HS-5 (cell line): ENCODE measurements around the gene ZNF385D.
A peak's percentile ranks its signal among the peaks of the same experiment; 100 is the strongest.
"Not testable (repeated sequence)": the region's sequence is repeated elsewhere in the genome, so short reads cannot be mapped to it uniquely, and the experiment has no call there.

Experiments used
- DNase-seq: peaks from one replicate; pipeline ENCODE4 v3.0.0-alpha.2; 2012; ENCODE audit warnings: low read depth

Gene ZNF385D

DNA sequence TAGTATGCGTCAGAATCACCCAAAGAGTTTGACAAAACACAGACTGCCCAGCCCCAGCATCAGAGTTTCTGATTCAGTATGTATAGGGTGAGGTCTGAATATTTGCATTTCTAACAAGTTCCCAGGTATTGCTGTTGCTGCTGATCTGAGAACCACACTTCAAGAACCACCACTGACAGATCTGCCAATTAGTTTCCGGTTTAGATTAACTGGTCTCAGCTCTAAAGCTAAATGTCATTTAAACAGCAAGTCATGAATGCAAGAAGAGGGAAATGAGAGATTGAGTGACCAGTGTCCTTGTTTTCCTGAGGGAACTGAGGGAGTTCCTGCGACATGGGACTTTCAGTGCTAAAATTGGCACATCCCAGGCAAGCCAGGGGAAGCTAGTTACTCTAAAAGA is 305.0 kb downstream of the ZNF385D start:
- DNase-seq = no peak

DNA sequence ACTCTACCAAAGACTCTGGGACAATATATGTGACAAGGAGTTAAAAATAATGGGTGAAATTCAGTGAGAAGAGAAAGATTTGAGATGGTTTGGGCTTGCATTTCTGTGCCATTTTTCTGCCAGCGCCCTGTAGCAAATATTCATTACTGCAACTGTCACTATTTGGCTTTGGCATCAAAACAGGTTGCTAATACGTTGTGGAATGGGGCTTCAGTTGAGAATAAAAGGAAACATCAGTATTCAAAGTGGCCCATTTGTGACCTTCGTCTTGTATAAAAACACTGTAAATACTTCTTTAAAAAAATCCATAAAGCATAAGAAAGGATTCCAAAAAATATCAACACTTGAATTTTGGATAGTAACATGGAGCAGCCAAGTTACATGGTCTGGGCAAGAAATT is 309.2 kb downstream of the ZNF385D start:
- DNase-seq = no peak

DNA sequence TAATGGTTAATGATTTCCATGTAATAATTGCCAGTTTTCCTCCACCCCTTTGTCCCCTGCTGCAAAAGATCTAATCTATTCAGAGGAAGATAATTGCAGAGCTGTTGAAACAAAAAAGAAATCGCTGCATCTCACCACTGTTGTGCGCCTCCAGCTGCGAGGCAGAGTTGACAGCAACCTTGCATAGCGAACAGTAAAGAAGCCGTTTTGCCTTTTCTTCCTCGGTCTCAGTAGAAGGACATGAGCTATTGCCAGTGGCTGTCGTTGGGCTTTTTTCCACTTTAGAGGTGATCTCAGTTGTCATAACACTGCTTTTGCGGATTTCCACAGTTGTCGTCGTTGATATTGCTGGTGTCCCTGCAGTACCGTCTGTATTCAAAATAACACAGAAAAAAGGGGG is 314.2 kb downstream of the ZNF385D start:
- DNase-seq = no peak

DNA sequence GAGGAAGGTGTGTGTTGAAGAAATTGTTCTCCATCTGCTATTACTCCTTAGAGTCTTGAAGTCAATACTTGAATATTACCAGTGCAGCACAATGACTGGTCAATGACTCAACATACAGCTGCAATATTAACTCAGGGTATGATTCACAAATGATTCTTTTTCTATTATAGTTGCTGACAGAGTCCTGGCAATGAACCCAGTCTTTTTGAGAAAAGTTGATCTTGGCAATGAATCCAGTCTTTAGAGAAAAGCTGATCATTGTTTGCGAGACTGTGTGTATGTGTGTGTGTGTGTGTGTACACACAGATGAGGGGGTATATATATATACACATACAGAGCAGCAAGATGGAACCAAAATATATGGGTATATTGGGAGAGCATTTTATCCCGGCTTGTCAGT is 315.1 kb downstream of the ZNF385D start:
- DNase-seq = peak; percentile 91

DNA sequence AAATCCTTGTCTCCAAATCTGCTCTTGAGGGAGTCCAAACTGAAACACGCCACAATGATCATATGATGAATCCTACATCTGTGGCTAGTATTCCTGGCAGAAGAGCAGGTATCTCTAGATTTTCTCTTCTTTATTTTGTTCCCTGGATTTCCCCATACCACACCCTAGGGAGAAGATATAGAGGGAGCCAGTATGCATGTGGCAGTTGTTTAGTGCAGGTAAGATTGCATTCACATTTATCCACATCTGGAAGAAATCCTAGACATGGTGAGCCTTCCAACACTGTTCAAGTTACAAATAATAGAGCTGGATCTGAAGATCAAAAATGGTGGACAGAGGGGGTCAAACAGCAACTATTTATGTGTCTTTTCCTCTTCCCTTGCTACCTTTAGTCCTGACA is 316.7 kb downstream of the ZNF385D start:
- DNase-seq = no peak

DNA sequence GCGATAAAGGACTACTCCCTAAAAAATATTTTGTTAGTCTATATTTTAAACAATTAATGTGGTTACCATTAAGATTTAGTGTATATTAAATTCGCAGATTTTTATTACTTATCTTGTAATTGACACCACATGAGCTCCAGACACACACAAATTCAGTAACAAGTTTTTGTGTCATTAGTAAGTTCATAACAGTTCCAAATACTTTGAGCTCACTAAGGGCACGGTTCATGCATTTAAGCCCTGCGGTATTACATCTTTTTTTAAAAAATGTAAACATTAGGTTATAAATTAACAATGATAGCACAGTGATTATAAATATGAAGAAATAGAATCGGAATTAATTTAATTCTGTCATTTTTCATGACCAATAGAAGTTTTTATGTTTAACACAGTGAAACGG is 317.3 kb downstream of the ZNF385D start:
- no peak for DNase-seq

DNA sequence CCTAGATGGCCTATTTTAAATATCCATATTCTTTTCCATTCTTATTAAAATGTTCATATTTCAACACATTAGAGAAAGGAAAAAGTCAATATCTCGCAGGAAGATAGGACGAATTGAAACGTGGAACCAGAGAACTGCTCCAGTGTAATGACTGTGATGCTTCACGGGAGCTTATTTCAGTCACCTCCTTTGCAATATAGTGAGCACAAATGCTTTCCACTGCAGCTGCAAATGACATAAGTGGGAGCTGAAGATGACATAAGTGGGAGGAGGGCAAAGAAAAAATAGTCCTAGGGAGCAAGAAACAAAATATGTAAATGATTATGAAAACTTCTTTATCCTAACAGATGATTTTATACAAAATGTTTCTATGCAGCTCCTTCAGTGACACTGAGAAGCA is 324.1 kb downstream of the ZNF385D start:
- no peak for DNase-seq

DNA sequence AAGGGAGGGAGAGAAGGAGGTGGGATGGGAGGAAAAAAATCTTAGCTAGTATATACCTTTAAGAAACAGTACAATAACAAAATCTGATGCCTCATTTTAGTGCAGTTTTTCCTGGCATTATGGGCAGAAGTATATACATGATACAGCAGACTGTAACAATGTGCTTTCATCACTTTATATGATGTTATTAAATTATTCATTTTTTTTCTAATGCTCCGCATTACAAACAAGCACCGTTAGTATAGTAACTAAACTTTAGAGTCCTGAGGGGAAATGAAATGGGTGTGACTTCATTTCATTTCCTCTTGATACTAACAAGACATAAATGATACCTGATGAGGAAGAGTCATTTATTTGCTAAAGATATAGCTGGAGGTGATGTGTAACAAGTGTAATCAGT is 325.3 kb downstream of the ZNF385D start:
- DNase-seq = no peak

DNA sequence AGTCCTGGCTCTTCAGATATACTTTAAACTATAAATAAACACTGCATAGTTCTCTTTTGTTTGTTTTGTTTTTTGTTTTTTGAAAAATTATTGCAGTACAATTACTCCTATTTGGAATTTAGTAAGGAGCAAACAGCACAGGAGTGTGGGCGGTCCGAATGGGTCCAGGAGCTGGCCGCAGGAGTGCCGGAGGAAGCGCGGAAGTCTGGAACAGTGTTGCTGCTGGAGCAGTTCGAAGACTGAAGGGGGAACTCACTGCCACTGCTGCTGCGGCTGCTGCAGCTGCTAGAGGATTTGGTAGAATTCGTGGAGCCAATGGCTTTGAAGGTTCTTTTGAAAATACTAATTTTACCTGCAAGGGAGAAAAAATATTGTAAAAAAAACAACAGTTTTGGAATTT is 329.9 kb downstream of the ZNF385D start:
- DNase-seq = no peak

DNA sequence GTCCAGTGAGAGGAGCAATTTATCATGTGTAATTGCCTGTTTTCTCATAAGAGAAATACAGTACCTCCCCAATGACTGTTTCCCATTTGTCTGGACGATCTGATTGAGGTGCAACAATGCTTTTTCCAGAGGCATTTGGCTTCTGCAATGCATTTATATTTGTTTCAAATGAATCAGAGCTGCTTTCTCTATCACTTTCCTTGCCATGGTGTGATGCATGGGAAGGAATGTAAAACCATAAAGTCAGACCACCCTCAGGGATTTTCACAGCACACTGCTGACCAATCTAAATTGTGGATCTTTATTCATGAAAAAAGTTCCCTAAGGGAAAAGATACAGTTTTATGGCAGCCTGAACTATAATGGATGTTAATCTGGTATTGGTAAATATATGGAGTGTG is 333.0 kb downstream of the ZNF385D start:
- no peak for DNase-seq

DNA sequence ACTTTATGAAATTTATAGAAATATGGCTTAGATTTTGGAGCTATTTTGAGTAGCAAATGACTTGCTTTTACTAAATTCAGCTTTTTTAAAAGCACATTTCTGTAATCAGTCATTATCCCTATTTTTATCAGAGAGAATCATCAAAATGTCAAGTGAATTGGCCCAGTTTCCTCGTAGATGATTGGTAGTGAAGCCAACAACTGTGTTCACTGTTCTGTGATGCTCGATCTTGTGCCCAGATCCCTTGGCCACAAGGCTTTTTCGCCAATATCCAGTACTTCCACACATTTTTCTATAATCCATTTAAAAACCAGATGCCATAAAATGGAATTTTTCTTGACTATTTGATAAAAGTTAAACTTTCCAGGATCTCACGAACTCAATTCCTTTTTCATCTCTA is 336.5 kb downstream of the ZNF385D start:
- no peak for DNase-seq

DNA sequence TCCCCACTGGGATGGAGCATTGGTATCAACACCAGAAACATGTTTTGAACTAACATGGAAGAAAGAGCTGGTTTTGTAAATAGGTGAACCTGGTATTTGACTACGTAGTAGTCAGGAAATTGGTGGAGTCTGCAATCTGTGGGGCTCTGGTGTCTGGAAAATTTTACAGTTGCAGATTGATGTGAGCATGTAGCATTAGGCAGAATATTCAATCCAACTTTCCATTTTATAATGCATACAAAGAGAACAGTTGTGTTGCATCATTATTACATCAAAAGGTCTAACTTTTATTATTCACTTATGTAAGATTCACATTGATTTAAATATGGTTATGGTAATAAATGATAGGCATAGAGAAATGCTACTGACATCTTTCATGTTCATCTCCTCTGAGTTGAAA is 340.0 kb downstream of the ZNF385D start:
- DNase-seq = no peak

DNA sequence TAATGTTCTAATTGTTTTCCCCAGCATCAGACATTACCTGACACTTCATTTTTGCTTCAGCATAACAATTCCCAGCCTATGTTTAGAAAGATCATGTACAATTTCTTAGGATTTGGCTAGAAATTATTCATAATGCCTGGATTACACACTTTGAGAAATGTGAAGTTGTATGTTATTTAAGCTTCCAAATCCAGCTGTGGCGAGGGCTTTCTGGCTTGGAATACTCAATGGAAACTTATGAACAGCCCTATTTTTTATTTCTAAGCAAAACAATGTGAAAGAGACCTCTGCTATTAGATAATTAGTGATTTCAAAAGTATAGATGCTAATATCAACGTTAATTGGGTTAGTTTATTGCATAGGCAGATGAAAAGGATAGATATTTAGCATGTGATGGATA is 341.6 kb downstream of the ZNF385D start:
- DNase-seq = no peak

DNA sequence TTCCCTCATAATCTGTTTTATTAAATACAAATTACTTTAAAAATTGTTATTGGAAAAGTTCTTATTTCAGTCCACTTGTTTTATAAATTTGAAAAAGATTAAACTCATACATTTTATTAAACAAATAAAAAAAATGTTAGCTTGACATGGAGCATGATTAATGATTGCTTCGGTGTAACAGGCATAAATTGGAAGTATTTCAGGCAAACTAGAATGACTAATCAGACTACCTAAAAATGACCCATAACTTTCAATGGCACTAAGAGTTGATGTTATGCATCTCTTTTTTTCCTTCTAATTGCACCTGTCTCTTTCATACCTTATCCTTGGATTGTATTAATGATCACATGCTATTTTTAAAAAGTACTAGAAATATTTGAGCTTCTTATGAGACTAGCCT is 343.3 kb downstream of the ZNF385D start:
- DNase-seq = no peak

DNA sequence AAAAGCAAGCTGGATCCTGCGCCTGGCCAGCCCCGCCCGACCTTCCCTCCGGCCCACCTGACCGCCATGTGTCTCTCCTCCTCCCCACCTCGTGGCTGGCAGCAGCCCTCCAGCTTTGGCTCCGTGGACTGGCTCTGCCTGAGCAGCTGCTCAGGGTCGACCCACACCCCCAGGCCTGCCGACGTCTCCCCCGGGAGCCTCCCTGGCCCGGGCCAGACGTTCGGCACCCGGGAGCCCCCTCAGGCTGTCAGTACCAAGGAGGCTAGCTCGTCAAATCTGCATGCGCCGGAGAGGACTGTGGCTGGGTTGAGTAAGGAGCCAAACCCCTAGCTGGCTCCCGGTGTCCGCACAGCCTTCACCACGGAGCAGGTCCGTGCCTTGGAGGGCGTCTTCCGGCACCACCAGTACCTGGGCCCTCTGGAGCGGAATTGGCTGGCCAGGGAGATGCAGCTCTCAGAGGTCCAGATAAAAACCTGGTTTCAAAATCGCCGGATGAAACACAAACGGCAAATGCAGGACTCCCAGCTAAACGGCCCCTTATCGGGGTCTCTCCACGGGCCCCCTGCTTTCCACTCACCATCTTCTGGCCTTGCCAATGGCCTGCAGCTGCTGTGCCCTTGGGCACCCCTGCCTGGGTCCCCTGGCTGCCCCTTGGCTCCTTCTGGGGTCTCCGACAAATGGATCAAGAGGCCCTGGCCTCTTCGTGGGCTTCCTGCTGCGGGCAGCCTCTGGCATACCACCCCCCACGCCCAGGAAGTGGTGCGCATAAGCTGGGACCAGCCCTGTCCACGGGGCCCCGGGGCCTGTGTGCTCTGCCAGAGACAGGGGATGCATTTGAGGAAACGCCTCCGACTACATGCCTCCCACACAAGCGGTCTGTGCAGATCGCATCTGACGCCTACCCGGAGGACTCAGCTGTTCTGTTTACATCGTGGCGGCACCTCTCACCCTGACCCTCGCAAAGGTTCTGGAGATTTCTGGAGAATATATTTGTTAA is 345.0 kb downstream of the ZNF385D start:
- DNase-seq = no peak

DNA sequence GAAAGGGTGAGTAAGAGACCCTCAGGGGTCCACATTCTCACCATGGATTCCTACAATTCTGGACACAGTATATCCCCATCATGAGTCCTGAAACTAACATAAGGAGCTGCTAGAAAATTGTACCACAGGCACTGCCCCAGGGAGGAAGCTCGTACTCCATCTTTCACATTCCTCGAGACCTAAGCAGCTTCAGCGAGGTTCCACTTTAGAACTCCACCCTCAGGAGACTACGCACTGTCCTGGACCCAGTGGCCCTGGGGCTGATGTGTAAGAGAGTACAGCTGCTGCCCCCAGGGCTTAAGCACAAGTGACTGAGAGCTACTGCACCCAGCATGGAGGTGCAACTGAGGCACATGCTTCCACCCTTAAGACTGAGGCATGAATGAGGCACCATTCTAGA is 352.5 kb downstream of the ZNF385D start:
- no peak for DNase-seq

DNA sequence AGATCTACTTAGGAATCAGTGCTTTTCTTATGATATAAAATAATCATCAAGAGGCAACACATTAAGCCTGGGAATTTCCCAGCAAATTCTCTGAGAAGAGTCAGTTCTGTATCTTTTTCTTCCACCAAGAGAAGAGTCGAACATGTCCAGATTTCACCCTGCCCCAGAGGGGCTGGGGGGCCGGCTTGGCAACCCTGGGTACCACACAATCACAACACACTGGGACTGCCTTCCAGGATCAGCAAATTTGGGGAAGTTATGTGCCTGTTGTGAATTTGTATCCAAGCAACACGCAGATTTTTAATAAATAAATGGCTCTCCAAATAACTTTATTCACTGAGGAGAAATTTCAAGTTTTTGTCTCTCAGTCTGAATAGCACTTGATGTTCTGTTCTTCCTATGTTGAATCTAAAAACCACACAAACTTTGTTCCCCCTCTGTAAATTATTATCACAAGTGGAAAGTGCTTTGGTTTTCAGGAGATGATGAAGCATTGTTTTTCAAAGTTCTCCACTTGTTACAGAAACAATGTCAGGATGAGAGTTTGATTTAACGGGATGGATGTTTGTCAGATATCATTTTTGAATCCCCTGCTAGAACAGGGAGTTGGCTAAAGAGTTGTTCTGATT is 357.2 kb downstream of the ZNF385D start:
- DNase-seq = no peak

DNA sequence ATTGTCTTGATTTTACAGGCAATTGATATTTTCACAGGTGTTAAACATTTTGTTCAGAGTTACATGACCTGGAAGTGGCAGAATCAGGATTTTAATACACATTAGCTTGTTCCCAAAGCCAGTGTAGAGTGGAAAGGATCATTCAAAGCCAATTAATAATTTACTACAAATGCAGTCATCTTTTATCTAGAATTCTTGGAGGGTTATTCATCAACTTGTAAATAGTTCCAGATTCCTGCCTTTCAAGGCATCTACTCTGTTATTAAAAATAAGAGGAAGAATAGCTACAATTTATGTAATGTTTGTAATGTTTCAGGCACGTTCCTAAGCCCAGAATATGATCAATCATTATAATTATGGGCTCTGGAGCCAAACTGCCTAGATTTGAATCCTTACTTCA is 358.5 kb downstream of the ZNF385D start:
- DNase-seq = peak; percentile 18

DNA sequence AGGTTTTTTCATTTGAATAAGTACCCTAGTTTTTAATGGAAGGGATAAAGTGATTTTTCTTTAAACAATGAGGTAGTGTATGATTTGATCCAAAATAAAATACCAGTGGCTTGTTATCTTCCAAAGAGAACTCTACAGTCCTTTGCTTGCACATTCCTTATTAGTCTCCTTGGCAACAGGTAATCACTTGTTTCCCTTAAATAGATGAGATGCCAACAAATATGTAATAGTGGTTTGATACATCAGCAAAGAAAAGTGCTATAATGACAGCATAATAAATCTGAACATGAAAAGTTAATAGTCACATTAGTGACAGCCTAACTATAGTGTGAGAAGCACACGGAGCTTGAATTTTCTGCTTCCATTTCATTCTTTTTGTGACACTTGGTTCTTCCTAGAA is 360.2 kb downstream of the ZNF385D start:
- no peak for DNase-seq

DNA sequence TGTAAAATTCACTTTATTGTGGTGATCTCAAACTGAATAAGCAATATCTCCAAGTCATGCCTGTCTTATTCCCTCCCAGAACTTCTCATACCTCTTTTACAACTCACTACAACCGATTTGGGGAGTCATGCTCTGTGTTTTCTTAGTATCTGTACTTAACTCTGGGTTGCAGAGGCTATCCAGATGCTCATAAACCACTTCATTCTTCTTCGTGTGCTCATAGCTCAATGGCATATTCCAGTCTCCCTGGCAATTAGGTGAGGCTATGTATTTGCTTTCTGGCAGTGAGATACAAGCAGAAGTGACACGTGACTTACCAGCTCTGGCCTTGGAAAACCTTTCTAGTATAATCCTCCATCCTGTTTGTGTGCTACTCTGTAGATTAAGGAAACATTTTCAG is 360.9 kb downstream of the ZNF385D start:
- peak; percentile 85 for DNase-seq

DNA sequence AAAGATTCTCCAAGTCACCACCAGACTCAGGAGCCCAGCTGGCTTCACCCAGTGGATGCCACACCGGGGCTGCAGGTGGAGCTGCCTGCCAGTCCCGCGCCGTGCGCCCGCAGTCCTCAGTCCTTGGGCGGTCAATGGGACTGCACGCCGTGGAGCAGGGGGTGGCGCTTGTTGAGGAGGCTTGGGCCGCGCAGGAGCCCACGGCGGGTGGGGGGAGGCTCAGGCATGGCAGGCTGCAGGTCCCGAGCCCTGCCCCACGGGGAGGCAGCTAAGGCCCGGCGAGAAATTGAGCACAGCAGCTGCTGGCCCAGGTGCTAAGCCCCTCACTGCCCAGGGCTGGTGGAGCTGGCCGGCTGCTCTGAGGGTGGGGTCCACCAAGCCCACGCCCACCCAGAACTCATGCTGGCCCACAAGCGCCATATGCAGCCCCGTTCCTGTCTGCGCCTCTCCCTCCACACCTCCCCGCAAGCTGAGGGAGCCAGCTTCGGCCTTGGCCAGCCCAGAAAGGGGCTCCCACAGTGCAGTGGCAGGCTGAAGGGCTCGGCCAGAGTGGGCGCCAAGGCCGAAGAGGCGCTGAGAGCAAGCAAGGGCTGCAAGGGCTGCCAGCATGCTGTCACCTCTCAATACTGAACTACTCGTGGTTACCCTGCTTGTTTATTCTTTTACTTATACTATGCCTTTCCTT is 363.7 kb downstream of the ZNF385D start:
- DNase-seq = not testable (repeated sequence)

DNA sequence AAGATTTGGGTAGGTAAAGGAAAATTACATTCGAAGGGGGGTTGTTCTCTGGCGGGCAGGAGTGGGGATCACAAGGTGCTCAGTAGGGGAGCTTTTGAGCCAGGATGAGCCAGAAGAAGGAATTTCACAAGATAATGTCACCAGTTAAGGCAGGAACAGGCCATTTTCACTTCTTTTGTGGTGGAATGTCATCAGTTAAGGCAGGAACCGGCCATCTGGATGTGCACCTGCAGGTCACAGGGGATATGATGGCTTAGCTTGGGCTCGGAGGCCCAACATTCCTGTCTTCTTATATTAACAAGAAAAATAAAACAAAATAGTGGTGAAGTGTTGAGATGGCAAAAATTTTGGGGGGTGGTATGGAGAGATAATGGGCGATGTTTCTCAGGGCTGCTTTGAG is 373.0 kb downstream of the ZNF385D start:
- DNase-seq = not testable (repeated sequence)
